GM18868 (cell line): ENCODE results near the gene NOSIP.

ENCODE experiments used
- ATAC-seq: cut with Tn5 transposase; IDR thresholded peaks from one replicate; pipeline ENCODE4 v1.9.1; 2021; ENCODE audit warnings: mild to moderate bottlenecking, moderate library complexity; ENCODE audit not compliant: unreplicated experiment

The NOSIP gene

DNA sequence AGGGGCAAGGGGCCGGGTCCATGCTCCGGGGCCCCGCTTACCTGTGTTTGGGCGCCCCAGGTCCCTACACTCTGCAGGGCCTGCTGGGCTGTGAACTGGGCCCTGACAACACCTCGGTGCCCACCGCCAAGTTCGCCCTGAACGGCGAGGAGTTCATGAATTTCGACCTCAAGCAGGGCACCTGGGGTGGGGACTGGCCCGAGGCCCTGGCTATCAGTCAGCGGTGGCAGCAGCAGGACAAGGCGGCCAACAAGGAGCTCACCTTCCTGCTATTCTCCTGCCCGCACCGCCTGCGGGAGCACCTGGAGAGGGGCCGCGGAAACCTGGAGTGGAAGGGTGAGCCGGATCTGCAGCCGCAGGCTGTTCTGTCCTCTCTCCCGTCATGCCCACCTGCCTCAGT lies 66.2 kb downstream of the NOSIP start:
- no peak for ATAC-seq

GRCh38 chr19:49513746-49514118 lies 66.6 kb downstream of the NOSIP start:
- no peak for ATAC-seq

DNA sequence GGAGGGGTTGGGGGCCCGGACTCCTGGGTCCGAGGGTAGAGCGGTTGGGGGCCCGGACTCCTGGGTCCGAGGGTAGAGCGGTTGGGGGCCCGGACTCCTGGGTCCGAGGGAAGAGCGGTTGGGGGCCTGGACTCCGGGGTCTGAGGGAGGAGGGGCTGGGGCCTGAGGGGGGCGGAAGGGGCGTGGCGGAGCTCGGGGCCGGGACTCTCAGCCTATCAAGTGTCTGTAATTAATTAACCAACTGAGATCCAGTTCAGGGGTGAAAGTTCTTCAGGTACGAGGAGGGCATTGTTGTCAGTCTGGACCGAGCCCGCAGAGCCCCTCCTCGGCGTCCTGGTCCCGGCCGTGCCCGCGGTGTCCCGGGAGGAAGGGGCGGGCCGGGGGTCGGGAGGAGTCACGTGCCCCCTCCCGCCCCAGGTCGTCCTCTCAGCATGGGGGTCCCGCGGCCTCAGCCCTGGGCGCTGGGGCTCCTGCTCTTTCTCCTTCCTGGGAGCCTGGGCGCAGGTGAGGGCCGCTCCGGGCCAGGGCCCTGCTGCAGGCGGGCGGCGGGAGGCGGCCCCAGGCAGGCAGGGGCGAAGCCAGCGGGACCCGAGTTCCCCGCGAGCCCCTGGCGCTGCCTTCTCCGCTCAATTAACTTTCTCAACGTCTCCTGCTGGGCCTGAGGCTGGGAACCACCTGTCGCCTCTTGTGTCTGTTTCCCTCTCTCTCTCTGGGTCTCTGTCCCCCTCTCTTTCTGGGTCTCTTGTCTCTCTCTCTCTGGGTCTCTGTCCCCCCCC lies 67.2 kb downstream of the NOSIP start:
- ATAC-seq: no peak

- ATAC-seq: no peak
Observed at GRCh38 chr19:49507803-49508494, 72.4 kb downstream of the NOSIP start.

GRCh38 chr19:49506575-49507105 lies 73.7 kb downstream of the NOSIP start:
- ATAC-seq: no peak
